ENCODE results near the gene DCAF4.

DNA sequence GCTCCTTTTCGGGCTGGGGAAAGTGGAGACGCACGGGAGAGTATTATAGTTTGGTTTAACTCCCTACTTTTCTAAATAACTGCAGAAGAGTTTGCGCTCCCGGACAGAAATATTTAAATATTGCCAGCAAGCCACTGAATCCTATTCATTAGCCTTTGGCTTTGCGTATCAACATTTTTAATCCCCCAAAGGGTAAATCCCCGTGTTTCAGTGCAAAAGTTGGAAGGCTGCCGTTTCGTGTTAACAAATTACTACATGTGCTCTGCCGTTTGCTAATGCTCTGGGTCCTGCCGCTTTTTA lies 32.0 kb upstream of the DCAF4 start:
- TF ChIP-seq, protein P1, sequence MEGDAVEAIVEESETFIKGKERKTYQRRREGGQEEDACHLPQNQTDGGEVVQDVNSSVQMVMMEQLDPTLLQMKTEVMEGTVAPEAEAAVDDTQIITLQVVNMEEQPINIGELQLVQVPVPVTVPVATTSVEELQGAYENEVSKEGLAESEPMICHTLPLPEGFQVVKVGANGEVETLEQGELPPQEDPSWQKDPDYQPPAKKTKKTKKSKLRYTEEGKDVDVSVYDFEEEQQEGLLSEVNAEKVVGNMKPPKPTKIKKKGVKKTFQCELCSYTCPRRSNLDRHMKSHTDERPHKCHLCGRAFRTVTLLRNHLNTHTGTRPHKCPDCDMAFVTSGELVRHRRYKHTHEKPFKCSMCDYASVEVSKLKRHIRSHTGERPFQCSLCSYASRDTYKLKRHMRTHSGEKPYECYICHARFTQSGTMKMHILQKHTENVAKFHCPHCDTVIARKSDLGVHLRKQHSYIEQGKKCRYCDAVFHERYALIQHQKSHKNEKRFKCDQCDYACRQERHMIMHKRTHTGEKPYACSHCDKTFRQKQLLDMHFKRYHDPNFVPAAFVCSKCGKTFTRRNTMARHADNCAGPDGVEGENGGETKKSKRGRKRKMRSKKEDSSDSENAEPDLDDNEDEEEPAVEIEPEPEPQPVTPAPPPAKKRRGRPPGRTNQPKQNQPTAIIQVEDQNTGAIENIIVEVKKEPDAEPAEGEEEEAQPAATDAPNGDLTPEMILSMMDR (IDR thresholded peaks at IDR 0.05), result no peak
- no peak for TF ChIP-seq POLR2A (IDR thresholded peaks at IDR 0.05)

Measured in thyroid gland (tissue), 4 donors.